ENCODE measurements around the gene VWC2L.

Gene VWC2L

GRCh38 chr2:214382229-214382628, 28.6 kb upstream of the VWC2L start:
- no peaks in the 10 kb centered on the region for H3K4me1 ChIP-seq (ENCODE audit: low read length)
- H3K27ac ChIP-seq (ENCODE audit: low read length), result no peak overlapping the region
- no peaks in the 10 kb centered on the region for H3K9me3 ChIP-seq (replicated peaks; ENCODE audit: insufficient read depth, low read length)
- no peaks in the 10 kb centered on the region for H3F3A ChIP-seq (ENCODE audit: insufficient read depth, low read length)
- no peaks in the 10 kb centered on the region for H3K36me3 ChIP-seq (replicated peaks; ENCODE audit: insufficient read depth, low read length)
- no peak for TF ChIP-seq EZH2 (optimal IDR thresholded peaks at IDR 0.05; ENCODE audit: low read depth, low read length)
- no peak for TF ChIP-seq CTCF (IDR thresholded peaks at IDR 0.05; ENCODE audit: low read length)
- no peak for TF ChIP-seq EZH2phosphoT487 (IDR thresholded peaks at IDR 0.05; ENCODE audit: low read length)
- no peak for DNase-seq
- H2AFZ ChIP-seq (ENCODE audit: low read length), result no peak overlapping the region
- no peaks in the 10 kb centered on the region for H3K9me2 ChIP-seq (replicated peaks; ENCODE audit: insufficient read depth, low read length)
- H4K20me1 ChIP-seq (ENCODE audit: insufficient read depth, low read length), result no peaks in the 10 kb centered on the region
- no peak overlapping the region for H3K4me2 ChIP-seq (ENCODE audit: low read depth, low read length)
- H3K9ac ChIP-seq (ENCODE audit: low read length), result no peak overlapping the region
- H3K27me3 ChIP-seq (replicated peaks; ENCODE audit: insufficient read depth, low read length), result no peaks in the 10 kb centered on the region
- no peaks in the 10 kb centered on the region for H3K79me2 ChIP-seq (ENCODE audit: low read length)
- no peak overlapping the region for H3K4me3 ChIP-seq (ENCODE audit: low read length)

GRCh38 chr2:214386720-214387119, 24.1 kb upstream of the VWC2L start:
- no peak for DNase-seq
- H3K9me2 ChIP-seq (replicated peaks; ENCODE audit: insufficient read depth, low read length), result no peaks in the 10 kb centered on the region
- H2AFZ ChIP-seq (ENCODE audit: low read length), result no peak overlapping the region
- H3K9ac ChIP-seq (ENCODE audit: low read length), result no peak overlapping the region
- no peak overlapping the region for H3K4me2 ChIP-seq (ENCODE audit: low read depth, low read length)
- no peak overlapping the region for H3K4me3 ChIP-seq (ENCODE audit: low read length)
- no peaks in the 10 kb centered on the region for H3K79me2 ChIP-seq (ENCODE audit: low read length)
- H3K4me1 ChIP-seq (ENCODE audit: low read length), result no peaks in the 10 kb centered on the region
- no peak overlapping the region for H3K27ac ChIP-seq (ENCODE audit: low read length)
- H4K20me1 ChIP-seq (ENCODE audit: insufficient read depth, low read length), result no peaks in the 10 kb centered on the region
- no peaks in the 10 kb centered on the region for H3K27me3 ChIP-seq (replicated peaks; ENCODE audit: insufficient read depth, low read length)
- no peaks in the 10 kb centered on the region for H3K36me3 ChIP-seq (replicated peaks; ENCODE audit: insufficient read depth, low read length)
- H3K9me3 ChIP-seq (replicated peaks; ENCODE audit: insufficient read depth, low read length), result no peaks in the 10 kb centered on the region
- H3F3A ChIP-seq (ENCODE audit: insufficient read depth, low read length), result no peaks in the 10 kb centered on the region
- TF ChIP-seq CTCF (IDR thresholded peaks at IDR 0.05; ENCODE audit: low read length) (no peak), EZH2 (optimal IDR thresholded peaks at IDR 0.05; ENCODE audit: low read depth, low read length) (no peak), EZH2phosphoT487 (IDR thresholded peaks at IDR 0.05; ENCODE audit: low read length) (no peak)

- no peaks in the 10 kb centered on the region for H3F3A ChIP-seq (ENCODE audit: insufficient read depth, low read length)
- H3K27me3 ChIP-seq (replicated peaks; ENCODE audit: insufficient read depth, low read length), result no peaks in the 10 kb centered on the region
- H3K9ac ChIP-seq (ENCODE audit: low read length), result no peak overlapping the region
- no peak overlapping the region for H3K4me2 ChIP-seq (ENCODE audit: low read depth, low read length)
- H4K20me1 ChIP-seq (ENCODE audit: insufficient read depth, low read length), result no peaks in the 10 kb centered on the region
- no peak overlapping the region for H3K27ac ChIP-seq (ENCODE audit: low read length)
- H3K36me3 ChIP-seq (replicated peaks; ENCODE audit: insufficient read depth, low read length), result no peaks in the 10 kb centered on the region
- H3K4me3 ChIP-seq (ENCODE audit: low read length), result no peak overlapping the region
- no peak overlapping the region for H2AFZ ChIP-seq (ENCODE audit: low read length)
- TF ChIP-seq CTCF (IDR thresholded peaks at IDR 0.05; ENCODE audit: low read length) (no peak), EZH2 (optimal IDR thresholded peaks at IDR 0.05; ENCODE audit: low read depth, low read length) (no peak), EZH2phosphoT487 (IDR thresholded peaks at IDR 0.05; ENCODE audit: low read length) (no peak)
- no peak for DNase-seq
- H3K4me1 ChIP-seq (ENCODE audit: low read length), result no peaks in the 10 kb centered on the region
- H3K79me2 ChIP-seq (ENCODE audit: low read length), result no peaks in the 10 kb centered on the region
- H3K9me3 ChIP-seq (replicated peaks; ENCODE audit: insufficient read depth, low read length), result no peaks in the 10 kb centered on the region
- no peaks in the 10 kb centered on the region for H3K9me2 ChIP-seq (replicated peaks; ENCODE audit: insufficient read depth, low read length)
These were observed 21.5 kb upstream of the VWC2L start for GRCh38 chr2:214389334-214389733.
